Germinal center (tissue), 1 donor: ENCODE measurements around the gene TTL.

Source experiments
- DNase-seq: peaks from one replicate; pipeline ENCODE4 v3.0.0; 2012; ENCODE audit warnings: mixed read lengths, low spot score

TTL gene

DNA sequence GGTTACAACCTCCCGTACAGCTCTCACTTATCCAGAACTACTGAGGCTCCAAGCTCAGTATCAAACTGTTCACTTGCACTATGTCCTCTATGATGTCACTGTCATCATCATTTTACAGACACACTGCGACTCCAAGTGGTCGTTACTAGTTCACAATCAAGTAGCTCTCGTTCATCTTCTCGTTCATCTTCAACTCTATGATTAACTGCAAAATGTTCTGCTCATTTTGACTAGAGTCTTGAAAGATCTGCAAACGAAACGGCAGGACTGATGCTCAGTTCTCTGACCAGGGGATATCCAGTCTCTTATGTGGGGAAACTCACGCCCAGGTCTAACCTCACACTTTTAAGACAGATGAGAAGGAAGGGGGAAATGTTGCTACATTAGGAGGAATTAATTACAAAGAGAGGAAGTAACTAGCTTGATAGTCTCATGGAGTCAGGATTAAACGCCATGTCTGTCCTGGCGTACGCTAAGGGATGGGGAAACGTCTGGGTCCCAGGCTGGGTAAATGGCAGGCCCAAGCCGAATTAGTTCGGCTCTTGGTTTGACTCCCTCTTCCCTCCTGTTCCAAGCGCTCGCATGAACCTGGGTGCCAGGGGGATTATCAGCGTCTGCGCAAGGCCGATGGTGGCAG lies 101.7 kb downstream of the TTL start:
- no peak for DNase-seq

- peak; percentile 91 for DNase-seq
These were observed 102.4 kb downstream of the TTL start, which contains the start of gene CHCHD5 for GRCh38 chr2:112584134-112584890. CHCHD5 (plus strand) TSS chr2:112584609; CDS start chr2:112584648, 39 bp downstream.

- DNase-seq = no peak
These were observed 102.9 kb downstream of the TTL start for GRCh38 chr2:112584891-112585250.

GRCh38 chr2:112585400-112585799 lies 103.4 kb downstream of the TTL start:
- no peak for DNase-seq

DNA sequence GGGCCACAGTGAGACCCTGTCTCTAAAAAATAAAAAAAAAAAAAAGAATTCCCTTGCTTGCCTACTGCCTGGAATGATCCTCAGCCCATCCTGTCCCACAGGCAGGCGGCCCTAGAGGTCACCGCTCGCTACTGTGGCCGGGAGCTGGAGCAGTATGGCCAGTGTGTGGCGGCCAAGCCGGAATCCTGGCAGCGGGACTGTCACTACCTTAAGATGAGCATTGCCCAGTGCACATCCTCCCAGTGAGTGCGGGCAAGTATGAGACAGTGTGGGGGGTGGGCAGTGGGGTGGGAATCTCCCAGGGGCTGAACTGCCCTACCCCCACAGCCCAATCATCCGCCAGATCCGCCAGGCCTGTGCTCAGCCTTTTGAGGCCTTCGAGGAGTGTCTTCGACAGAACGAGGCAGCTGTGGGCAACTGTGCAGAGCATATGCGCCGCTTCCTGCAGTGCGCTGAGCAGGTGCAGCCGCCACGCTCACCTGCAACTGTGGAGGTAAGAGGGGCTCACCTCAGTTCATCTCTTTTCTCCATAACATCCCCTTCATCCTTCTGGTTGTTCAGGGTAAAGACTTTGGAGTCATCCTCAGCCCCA lies 104.0 kb downstream of the TTL start:
- DNase-seq = no peak

GRCh38 chr2:112588611-112589045 lies 106.7 kb downstream of the TTL start:
- no peak for DNase-seq
